Stimulated activated effector memory CD8-positive, alpha-beta T cell treated with anti-CD3 and anti-CD28 coated beads, Interleukin-12 subunit alpha, Interleukin-12 subunit beta, amount 100 ng/mL, for 72 hours (primary cell): ENCODE data around the gene SPRED3.
A peak's percentile ranks its signal among the peaks of the same experiment; 100 is the strongest.
"Not testable (repeated sequence)": the region's sequence is repeated elsewhere in the genome, so short reads cannot be mapped to it uniquely, and the experiment has no call there.

ENCODE experiments used
- ATAC-seq: fragments of 150-1000 bp; cut with Tn5 transposase; 2 replicates; pipeline ENCODE4 v1.10.0; 2021
- DNase-seq, 2 donors: peaks; one replicate each; pipeline ENCODE4 v3.0.0; 2021 to 2022; ENCODE audit warnings: low spot score in 2 of 2
- H3K27ac Mint-ChIP-seq: one replicate; pipeline ENCODE4 v1.8.0; 2022; ENCODE audit warnings: mild to moderate bottlenecking, mixed read lengths
- H3K36me3 Mint-ChIP-seq: one replicate; pipeline ENCODE4 v1.8.0; 2022; ENCODE audit warnings: mild to moderate bottlenecking, mixed read lengths
- H3K4me1 Mint-ChIP-seq: one replicate; pipeline ENCODE4 v1.8.0; 2022; ENCODE audit warnings: mixed read lengths
- H3K4me3 Mint-ChIP-seq: one replicate; pipeline ENCODE4 v1.8.0; 2022; ENCODE audit warnings: mild to moderate bottlenecking, mixed read lengths
- H3K9me3 Mint-ChIP-seq: one replicate; pipeline ENCODE4 v1.8.0; 2022; ENCODE audit warnings: mixed read lengths

SPRED3 gene, protein sequence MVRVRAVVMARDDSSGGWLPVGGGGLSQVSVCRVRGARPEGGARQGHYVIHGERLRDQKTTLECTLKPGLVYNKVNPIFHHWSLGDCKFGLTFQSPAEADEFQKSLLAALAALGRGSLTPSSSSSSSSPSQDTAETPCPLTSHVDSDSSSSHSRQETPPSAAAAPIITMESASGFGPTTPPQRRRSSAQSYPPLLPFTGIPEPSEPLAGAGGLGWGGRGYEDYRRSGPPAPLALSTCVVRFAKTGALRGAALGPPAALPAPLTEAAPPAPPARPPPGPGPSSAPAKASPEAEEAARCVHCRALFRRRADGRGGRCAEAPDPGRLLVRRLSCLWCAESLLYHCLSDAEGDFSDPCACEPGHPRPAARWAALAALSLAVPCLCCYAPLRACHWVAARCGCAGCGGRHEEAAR

DNA sequence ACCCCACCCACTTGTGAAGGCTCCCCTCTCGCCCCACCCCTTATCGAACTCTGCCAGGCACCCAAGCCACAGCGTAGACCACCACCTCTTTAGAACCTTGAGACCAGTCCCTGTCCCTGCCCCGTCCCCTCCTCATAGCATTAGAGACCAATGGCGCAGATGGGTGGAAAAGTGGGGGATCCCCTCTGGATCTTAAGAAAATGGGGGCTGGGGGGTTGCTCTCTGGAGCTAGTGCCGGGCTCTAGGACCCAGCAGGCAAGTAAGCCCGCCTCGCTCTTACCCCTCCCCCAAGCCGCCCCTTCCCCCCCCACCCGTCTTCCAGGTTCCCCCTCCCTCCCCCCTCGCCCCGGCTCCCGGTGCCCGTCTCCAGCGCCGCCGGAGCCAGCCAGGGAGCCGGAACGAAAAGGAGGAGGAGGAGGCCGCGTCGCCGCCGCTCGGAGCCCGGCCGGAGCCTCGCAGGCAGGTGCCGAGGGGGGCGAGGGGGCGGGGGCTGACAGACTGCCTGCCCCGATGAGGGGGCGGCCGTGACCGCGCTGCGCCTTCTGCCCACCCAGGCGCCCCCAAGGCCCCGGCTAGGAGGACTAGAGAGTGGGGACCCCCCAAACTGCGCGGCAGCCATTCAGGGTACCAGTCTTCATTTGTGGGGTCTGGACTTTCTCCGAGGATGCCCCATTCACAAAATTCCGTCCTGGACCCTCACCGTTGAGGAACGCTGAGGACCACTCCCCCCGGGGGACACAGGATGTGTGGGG is at the start of gene SPRED3:
SPRED3 (plus strand) TSS at position 349 of the 752 bp plus-strand sequence. CDS start 1,606 bp downstream, outside the sequence.
- no peaks in the 10 kb centered on the region for H3K9me3 Mint-ChIP-seq
- H3K4me3 Mint-ChIP-seq, result peak within 1 kb of the TSS; percentile 79
- peak within 1 kb of the TSS; percentile 75 for H3K27ac Mint-ChIP-seq
- no peak for DNase-seq
- ATAC-seq, result peak; percentile 0
- H3K4me1 Mint-ChIP-seq, result peaks cover 40% of the 10 kb centered on the region
- H3K36me3 Mint-ChIP-seq, result peaks cover 43% of the 10 kb centered on the region

DNA sequence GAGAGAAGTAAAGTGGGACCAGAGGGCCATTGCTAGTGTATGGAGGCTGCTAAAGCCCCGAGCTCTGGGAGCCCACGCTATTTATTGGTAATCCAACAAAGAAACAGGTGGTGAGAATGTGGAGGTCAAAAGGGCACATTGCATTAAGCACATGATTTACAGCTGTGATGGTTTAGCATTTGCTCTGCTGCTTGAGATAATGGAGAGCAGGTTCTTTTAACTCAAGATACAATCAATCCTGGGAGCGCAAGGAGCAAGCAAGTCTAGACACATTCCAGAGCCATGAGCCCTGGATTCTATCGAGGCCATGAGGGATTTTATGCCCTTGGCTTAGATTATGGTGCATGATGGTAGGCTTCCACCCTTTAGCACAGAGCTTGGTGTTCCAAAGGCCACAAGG is 49.5 kb upstream of the SPRED3 start:
- not testable (repeated sequence) for H3K4me3 Mint-ChIP-seq, DNase-seq, H3K9me3 Mint-ChIP-seq, H3K27ac Mint-ChIP-seq, ATAC-seq
- peaks cover 23% of the 10 kb centered on the region for H3K36me3 Mint-ChIP-seq
- peaks cover 23% of the 10 kb centered on the region for H3K4me1 Mint-ChIP-seq

DNA sequence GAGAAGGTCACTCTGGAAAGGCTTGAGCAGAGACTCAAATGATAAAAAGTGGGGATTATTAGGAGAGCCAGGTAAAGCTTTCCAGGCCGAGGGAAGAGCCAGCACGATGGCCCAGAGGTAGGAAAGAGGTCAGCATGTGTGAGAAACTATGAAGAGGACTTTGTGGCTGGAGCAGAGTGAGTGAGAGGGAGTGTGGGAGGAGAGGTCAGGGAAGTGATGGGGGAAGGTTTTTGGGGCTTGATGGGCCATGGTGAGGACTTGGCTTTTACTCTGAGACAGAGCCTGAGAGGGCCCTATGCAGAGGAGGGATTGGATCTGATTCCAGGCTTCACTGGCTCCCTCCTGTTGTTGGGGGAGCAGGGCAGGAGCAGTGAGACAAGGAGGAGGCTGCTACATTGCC is 47.6 kb upstream of the SPRED3 start:
- Mint-ChIP-seq H3K36me3 (peaks cover 20% of the 10 kb centered on the region), H3K4me3 (no peak overlapping the region), H3K27ac (no peak overlapping the region), H3K4me1 (peaks cover 23% of the 10 kb centered on the region), H3K9me3 (no peaks in the 10 kb centered on the region)
- ATAC-seq, result no peak
- DNase-seq, result no peak

DNA sequence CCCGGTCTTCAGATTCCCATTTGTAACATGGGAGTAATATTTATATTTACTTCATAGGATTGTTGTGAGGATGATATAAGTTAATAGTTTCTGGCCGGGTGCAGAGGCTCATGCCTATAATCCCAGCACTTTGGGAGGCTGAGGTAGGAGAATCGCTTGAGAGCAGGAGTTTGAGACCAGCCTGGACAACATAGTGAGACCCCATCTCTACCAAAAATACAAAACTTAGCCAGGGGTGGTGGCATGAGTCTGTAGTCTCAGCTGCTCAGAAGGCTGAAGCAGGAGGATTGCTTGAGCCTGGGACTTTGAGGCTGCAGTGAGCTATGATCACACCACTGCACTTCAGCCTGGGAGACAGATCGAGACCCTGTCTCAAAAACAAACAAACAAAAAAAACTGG is 41.7 kb upstream of the SPRED3 start:
- no peak overlapping the region for H3K27ac Mint-ChIP-seq
- no peak overlapping the region for H3K4me3 Mint-ChIP-seq
- no peaks in the 10 kb centered on the region for H3K36me3 Mint-ChIP-seq
- ATAC-seq, result no peak
- no peak for DNase-seq
- no peaks in the 10 kb centered on the region for H3K9me3 Mint-ChIP-seq
- H3K4me1 Mint-ChIP-seq, result no peaks in the 10 kb centered on the region

DNA sequence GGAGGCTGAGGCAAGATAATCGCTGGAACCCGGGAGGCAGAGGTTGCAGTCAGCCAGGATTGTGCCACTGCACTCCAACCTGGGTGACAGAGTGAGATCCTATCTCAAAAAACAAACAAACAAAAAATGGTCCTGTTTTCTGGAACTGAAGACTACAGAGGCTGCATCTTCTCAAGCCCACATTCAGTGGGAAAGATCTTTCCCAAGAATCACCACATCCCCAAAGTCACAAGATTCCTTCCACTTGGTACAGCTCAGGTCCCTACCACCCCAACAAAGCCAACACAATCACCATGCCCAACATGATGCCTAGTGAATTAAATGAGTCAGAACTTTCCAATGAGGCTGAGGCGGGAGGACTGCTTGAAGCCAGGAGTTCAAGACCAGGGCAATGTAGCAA is 37.6 kb upstream of the SPRED3 start:
- DNase-seq (no peak), ATAC-seq (no peak)
- Mint-ChIP-seq H3K4me1 (no peaks in the 10 kb centered on the region), H3K9me3 (no peaks in the 10 kb centered on the region), H3K36me3 (no peaks in the 10 kb centered on the region), H3K4me3 (no peak overlapping the region), H3K27ac (no peak overlapping the region)

DNA sequence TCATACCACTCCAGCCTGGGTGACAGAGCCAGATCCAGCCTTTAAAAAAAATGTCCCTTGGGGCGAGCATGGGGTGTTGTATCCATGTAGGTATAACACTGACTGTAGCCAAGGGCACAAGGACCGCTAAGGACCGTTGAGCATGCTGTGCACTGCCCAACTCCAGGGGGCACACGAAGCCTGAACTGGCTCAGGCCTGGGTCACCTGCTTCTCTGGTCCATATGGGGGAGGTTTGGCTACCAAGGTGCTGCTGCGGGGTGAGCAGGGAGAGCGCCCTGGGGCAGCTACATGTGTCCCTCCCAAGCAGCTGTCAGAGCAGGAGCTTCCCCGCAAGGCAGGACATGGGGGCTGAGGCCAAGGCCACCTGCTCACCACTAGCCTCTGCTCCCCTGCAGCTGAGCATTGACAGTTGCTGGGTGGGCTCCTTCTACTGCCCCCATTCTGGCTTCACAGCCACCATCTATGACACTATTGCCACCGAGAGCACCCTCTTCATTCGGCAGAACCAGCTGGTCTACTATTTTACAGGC is 36.6 kb upstream of the SPRED3 start:
- Mint-ChIP-seq H3K36me3 (no peaks in the 10 kb centered on the region), H3K27ac (no peak overlapping the region), H3K4me1 (no peaks in the 10 kb centered on the region), H3K9me3 (no peaks in the 10 kb centered on the region), H3K4me3 (no peak overlapping the region)
- ATAC-seq (no peak), DNase-seq (no peak)

DNA sequence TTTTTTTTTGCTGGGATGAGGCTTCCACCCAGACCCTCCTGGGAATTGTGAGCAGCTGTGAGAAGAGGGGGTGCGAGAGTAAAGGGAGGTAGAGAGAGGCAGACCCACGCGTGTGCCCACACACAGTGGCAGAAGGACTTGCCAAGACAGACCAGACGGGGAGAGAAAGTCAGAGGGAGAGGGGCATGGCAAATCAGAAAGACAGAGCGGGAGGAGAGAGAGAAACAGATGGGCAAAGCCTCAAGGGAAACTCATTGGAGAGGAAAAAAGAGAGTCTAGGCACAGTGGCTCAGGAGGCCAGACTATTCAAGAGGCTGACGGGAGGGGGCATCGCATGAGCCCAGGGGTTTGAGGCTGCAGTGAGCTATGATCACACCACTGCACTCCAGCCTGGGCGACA is 35.9 kb upstream of the SPRED3 start:
- DNase-seq (no peak), ATAC-seq (no peak)
- Mint-ChIP-seq H3K36me3 (no peaks in the 10 kb centered on the region), H3K27ac (no peak overlapping the region), H3K4me3 (no peak overlapping the region), H3K9me3 (no peaks in the 10 kb centered on the region), H3K4me1 (no peaks in the 10 kb centered on the region)

DNA sequence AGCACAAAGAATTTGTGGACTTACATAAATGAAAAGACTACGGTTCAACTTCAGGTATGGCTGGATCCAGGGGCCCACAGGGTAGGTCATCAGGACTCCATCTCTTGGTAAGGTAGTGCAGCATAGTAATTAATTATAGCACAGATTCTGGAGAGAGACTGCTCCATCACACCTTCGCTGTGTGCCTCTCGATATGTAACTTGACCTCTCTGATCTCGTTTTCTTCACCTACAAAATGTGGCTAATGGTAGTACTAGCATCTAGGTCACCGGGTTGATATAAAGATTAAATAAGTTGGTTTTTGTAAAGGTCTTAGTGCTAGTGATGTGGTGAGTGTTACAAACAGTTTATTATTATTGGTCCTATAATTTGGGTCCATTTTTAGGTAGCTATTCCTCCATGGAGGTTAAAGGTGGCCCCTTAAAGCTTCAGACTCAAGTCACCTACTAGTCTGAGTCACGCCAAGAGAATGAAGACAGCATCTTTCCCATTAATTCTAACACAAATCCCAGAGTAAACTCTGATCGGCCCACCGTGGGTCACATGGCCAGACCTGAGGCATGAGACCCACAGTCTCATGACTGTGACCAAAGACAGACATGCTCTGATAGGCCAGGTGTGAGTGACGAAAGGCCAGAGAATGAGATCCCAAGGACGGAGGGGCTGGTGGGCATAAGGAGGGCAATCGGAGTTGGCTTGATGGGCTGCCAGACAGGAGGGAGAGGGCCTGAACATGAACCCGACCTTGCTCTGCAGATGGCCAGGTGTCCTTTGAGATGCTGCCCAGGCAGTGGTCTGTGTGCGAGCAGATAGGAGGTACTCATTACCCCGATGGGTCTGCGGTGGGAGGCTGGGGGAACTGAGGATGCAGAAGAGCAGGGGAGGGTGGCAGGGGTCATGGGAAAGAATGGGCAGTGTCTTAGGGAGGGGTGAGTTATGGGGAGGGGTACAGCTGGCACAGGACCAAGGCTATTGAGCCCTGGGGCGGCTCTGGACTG is 32.5 kb upstream of the SPRED3 start:
- H3K4me1 Mint-ChIP-seq, result peaks cover 6% of the 10 kb centered on the region
- no peaks in the 10 kb centered on the region for H3K36me3 Mint-ChIP-seq
- DNase-seq, result no peak
- no peak for ATAC-seq
- no peak overlapping the region for H3K27ac Mint-ChIP-seq
- no peaks in the 10 kb centered on the region for H3K9me3 Mint-ChIP-seq
- no peak overlapping the region for H3K4me3 Mint-ChIP-seq

DNA sequence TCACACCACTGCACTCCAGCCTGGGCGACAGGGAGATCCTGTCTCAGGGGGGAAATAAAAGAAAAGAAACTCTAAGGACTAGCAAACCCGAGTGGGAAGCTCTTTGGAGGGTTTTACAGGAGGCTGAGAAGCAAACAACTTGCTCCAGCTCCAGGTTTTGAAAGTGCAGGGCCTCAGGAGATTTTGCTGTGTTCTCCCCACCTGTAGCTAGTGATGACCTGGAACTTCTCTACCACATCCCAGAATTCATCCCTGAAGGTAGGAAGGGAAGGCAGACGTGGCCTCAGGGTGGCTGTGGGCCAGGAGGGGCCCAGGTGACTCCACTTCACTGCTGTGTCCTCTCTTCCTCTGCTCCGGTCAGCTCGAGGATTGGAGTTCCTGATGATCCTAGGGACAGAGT is 30.4 kb upstream of the SPRED3 start:
- H3K9me3 Mint-ChIP-seq, result no peaks in the 10 kb centered on the region
- no peak overlapping the region for H3K4me3 Mint-ChIP-seq
- no peak overlapping the region for H3K27ac Mint-ChIP-seq
- DNase-seq (no peak), ATAC-seq (no peak)
- peaks cover 4% of the 10 kb centered on the region for H3K36me3 Mint-ChIP-seq
- peaks cover 20% of the 10 kb centered on the region for H3K4me1 Mint-ChIP-seq

DNA sequence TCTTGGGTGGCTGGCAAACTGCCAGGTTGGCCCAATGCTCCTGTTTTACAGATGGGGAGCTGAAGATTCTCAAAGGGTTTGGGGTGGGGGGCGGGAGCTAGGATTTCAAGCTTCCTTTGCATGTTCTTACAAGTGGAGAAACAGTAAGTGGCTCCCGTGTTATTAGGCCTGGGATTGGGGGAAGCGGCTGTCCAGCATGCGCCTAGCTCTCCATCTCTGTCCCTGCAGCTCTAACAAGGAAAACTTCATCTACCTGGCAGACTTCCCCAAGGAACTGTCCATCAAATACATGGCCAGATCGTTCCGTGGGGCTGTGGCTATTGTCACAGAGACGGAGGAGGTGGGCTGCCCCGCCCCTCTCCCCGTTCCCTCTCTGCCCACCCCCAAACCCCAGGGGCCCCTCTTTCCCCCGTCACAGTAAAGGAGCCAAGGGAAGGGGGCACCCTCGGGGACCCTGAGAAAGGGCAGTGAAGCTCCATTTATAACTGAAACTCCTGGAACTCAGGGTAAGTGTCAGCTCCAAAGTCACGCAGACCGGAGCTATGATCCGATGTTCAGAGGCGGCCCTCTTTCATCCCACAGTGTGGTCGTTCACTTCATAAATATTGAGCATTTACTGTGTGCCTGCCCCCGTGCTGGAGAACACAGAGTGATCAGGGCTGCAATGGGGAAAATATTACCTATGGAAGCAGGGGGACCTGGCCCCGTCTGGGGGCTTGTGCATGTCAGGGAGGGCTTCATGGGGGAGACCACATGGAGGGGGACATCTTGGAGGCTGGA is 29.1 kb upstream of the SPRED3 start:
- DNase-seq (no peak), ATAC-seq (no peak)
- Mint-ChIP-seq H3K4me3 (peak overlapping the region; percentile 78), H3K27ac (no peak overlapping the region), H3K36me3 (peaks cover 4% of the 10 kb centered on the region), H3K4me1 (peaks cover 20% of the 10 kb centered on the region), H3K9me3 (no peaks in the 10 kb centered on the region)

DNA sequence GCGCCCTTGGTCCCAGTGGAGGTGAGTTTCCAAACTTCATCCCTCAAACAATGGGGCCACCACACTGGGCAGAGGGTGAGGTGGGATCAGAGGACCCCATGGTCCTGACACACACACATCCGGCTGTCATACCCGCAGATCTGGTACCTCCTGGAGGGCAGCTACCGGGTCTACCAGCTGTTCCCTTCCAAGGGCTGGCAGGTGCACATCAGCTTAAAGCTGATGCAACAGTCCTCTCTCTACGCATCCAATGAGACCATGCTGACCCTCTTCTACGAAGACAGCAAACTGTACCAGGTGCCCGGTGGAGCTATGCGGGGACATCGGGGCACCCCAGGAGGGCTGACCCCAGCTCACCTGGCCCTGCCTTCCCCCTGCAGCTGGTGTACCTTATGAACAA is 28.1 kb upstream of the SPRED3 start:
- DNase-seq (no peak), ATAC-seq (no peak)
- Mint-ChIP-seq H3K4me1 (peaks cover 20% of the 10 kb centered on the region), H3K36me3 (peaks cover 4% of the 10 kb centered on the region), H3K27ac (no peak overlapping the region), H3K4me3 (peak overlapping the region; percentile 78), H3K9me3 (no peaks in the 10 kb centered on the region)

DNA sequence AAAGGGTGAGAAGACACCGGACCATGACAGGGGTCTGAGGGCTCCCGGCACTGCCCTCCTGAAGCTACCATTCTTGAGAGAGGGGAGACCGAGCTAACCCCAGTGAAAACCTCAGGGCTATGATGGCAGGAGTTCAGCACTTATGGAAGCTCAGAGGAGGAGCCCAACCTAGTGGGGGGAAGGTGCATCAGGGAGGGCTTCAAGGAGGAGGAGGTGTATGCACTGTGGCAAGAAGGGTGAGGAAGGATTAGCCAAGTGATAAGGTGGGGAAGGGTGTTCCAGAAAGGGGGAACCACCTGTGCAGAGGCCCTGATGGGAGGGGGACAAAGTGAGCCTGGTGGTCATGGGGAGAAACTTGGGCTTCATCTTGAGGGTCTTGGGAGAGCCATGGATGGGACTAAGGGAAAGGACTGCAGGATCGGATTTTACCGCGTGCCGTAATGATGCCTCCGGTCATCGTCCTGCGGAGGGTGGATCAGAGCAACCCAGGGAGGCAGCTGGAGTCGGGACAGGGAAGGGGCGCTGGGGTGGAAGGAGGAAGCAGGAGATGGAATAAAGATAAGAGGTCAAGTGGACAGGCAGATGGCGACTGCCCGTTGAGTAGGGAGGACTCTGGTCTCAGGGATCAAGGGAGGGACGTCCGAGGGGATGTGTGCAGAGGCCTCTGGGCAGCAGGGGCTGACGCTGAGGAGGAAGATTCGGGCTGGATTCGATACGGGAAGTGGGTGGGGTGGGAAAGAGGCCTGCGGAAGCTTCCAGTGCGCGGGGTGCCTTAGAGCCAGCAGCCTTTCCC is 27.5 kb upstream of the SPRED3 start:
- no peak for ATAC-seq
- no peak for DNase-seq
- Mint-ChIP-seq H3K4me1 (peaks cover 20% of the 10 kb centered on the region), H3K36me3 (peaks cover 4% of the 10 kb centered on the region), H3K4me3 (peak overlapping the region; percentile 78), H3K9me3 (no peaks in the 10 kb centered on the region), H3K27ac (no peak overlapping the region)

DNA sequence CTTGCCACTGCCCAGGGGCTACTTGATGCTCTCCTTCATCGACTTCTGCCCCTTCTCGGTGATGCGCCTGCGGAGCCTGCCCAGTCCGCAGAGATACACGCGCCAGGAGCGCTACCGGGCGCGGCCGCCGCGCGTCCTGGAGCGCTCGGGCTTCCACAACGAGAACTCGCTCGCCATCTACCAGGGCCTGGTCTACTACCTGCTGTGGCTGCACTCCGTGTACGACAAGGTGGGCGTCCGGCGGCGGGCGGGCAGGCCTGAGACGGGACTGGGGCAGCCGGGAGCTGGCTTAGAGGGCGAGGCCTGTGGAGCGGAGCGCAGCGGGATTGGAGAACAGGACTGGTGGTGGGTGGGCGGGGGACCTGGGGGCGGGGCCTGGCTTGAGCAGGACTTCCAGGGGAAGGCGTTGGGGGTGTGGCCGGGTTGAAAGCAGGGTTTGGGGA is 26.8 kb upstream of the SPRED3 start:
- peak overlapping the region; percentile 78 for H3K4me3 Mint-ChIP-seq
- DNase-seq, result peak; percentile 54 to 87
- ATAC-seq, result peak; percentile 80
- H3K27ac Mint-ChIP-seq, result no peak overlapping the region
- H3K4me1 Mint-ChIP-seq, result peaks cover 20% of the 10 kb centered on the region
- H3K36me3 Mint-ChIP-seq, result peaks cover 4% of the 10 kb centered on the region
- no peaks in the 10 kb centered on the region for H3K9me3 Mint-ChIP-seq
